Natural killer cell treated with Interleukin-12 subunit alpha and Interleukin-12 subunit beta and Interleukin-15 and Interleukin-18, amount 100 ng/mL, for 72 hours (primary cell): ENCODE data around the gene SP140L. TPM values are rescaled to one million over a fixed set of nuclear protein-coding genes. Genes with fewer than 3 reads are reported as not detected.
A peak's percentile ranks its signal among the peaks of the same experiment; 100 is the strongest.
"Not testable (repeated sequence)": the region's sequence is repeated elsewhere in the genome, so short reads cannot be mapped to it uniquely, and the experiment has no call there.

Experiments used
- ATAC-seq, 2 donors: fragments of 150-1000 bp; cut with Tn5 transposase in 1 of 2; sonication (Bioruptor Pico), chemical (Tn5 transposase) in 1 of 2; 2 replicates each; pipeline ENCODE4 v1.10.0; 2021
- DNase-seq: peaks from one replicate; pipeline ENCODE4 v3.0.0; 2022; ENCODE audit warnings: low spot score
- H3K27ac Mint-ChIP-seq, 2 donors: 1 replicate in 1 of 2; 2 replicates in 1 of 2; pipeline ENCODE4 v1.8.0; 2022; ENCODE audit warnings: mixed read lengths in 2 of 2, mild to moderate bottlenecking in 1 of 2, moderate library complexity in 1 of 2
- H3K27me3 Mint-ChIP-seq, 2 donors: 1 replicate in 1 of 2; 2 replicates in 1 of 2; pipeline ENCODE4 v1.8.0; 2022; ENCODE audit warnings: mixed read lengths in 2 of 2
- H3K36me3 Mint-ChIP-seq: one replicate; pipeline ENCODE4 v1.8.0; 2022; ENCODE audit warnings: mixed read lengths
- H3K4me1 Mint-ChIP-seq, 2 donors: 1 replicate in 1 of 2; 2 replicates in 1 of 2; pipeline ENCODE4 v1.8.0; 2022; ENCODE audit warnings: low read depth in 2 of 2, mixed read lengths in 2 of 2, mild to moderate bottlenecking in 1 of 2
- H3K4me3 Mint-ChIP-seq: one replicate; pipeline ENCODE4 v1.8.0; 2022; ENCODE audit warnings: mixed read lengths
- H3K9me3 Mint-ChIP-seq: 2 replicates; pipeline ENCODE4 v1.8.0; 2022; ENCODE audit warnings: mixed read lengths
- total RNA-seq, 2 donors: library from RNA; stranded (reverse); gene quantifications; one replicate each; pipeline ENCODE4 v1.2.3, GENCODE V29; 2022

The SP140L gene
- total RNA-seq, 2 donors from 2014 or later, result 36.8 to 54.0 TPM

DNA sequence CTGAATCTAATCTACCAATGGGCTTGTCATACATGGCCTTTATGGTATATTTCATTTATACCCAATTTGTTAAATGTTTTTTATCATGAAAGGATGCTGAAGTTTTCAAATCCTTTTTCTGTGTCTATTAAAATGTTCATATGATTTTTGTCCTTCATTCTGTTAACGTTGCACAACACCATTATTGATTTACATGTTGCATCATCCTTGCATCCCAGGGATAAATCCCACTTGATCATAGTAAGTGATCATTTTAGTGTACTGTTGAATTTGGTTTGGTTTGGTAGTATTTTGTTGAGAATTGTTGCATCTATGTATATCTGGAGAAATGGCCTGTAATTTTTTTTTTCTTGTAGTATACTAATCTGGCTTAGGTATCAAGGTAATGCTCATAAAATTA lies 98.4 kb downstream of the SP140L start:
- Mint-ChIP-seq H3K9me3 (peaks cover 4% of the 10 kb centered on the region), H3K36me3 (peaks cover 62% of the 10 kb centered on the region), H3K4me1 (peaks cover 67 to 78% of the 10 kb centered on the region in 2 donors), H3K4me3 (peak overlapping the region; percentile 18), H3K27me3 (no peaks in the 10 kb centered on the region), H3K27ac (peak overlapping the region; percentile 7 to 73)
- DNase-seq, result no peak
- no peak for ATAC-seq

DNA sequence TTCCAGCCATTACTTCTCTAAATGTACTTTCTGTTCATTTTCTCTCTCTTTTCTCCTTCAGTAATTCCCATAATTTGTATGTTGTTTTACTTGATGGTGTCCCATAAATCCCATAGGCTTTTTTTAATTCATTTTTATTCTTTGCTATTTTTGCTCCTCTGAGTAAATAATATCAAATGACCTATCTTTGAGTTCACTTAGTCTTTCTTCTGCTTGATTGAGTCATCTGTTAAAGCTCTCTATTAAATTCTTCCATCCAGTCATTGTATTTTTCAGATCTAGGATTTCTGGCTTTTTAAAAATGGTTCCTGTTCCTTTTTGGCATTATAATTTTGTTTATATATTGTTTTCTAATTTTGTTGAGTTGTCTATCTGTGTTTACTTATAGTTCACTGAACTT lies 102.5 kb downstream of the SP140L start:
- DNase-seq (no peak), ATAC-seq (no peak)
- Mint-ChIP-seq H3K27me3 (no peaks in the 10 kb centered on the region), H3K27ac (peak overlapping the region in 1 of 2 donors; percentile 79), H3K4me1 (peaks cover 55 to 73% of the 10 kb centered on the region in 2 donors), H3K4me3 (no peak overlapping the region), H3K9me3 (peaks cover 4% of the 10 kb centered on the region), H3K36me3 (peaks cover 37% of the 10 kb centered on the region)

DNA sequence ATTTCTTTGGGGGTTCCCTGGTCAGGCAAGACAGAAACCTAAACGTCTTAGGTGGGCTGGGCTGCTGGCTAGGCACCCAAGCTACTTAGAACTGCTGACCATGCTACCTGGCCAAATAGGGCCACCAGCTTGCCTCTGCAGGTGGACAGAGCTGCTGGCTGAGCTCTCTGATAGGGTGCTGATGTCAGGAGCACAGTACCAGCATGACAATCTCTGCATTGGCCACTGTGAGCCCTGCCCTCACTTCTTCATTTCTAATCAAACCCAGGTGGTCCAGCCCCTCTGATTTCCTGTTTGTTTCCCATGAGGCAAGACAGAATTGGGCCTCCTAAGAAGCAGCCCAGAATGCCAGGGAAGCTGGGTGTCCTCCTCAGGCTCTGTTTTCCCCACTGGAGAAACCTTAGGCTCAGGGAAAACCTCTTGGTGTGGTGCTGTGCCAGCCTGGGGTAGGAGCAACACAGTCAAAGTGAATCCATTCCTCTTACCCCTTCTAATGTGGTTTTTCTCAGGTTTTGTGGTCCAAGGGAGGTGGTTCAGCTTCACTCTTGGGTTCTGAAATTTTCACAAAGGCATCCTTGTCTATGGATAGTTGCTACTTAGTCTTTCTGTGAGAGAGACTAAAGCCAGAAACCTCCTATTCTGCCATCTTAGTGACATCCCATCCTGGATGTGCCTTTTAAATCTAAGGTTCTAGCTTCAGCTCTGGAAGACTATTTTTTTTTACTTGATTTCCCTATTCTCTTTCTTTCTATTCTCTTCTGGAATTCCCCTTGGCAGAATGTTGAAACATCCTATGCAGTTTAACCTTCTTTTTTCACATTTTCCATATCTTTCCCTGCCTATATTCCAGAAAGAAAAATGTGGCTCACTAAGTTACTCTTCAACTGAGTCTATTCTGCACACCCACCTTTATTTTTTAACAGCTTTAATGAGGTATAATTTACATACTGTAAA lies 104.2 kb downstream of the SP140L start:
- Mint-ChIP-seq H3K27me3 (no peaks in the 10 kb centered on the region), H3K4me3 (peak overlapping the region; percentile 33), H3K4me1 (peaks cover 55 to 69% of the 10 kb centered on the region in 2 donors), H3K36me3 (peaks cover 32% of the 10 kb centered on the region), H3K27ac (peak overlapping the region; percentile 17 to 79), H3K9me3 (peaks cover 4% of the 10 kb centered on the region)
- DNase-seq (no peak), ATAC-seq (peak; percentile 38 to 55)

DNA sequence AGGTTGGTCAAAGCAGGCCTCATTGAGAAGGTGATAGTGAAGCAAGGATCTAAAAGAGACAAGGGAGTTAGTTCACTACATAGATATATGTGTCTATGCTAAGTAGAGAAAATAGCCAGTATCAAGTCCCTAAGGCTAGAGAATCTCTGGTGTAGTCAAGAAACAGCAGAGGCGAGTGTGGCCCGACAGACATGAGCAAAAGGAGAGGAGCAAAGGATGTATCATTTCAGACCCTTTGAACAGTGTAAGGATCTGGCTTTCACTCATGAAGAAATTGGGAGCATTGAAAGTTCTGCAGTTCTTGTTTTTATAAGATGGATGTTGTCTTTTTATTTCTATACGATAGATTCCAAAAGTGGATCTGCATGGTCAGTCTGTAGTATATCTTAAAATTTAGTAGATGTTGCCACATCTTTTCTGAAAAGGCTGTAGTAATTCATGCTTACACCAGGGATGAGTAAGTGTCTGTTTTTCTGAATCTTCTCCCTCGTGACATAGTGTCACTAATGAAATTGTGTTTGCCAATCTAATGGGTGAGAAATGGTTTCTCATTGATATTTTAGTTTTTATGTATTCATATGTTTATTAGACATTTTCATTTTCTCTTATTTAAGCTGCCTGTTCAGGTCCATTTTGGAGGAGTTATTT lies 107.8 kb downstream of the SP140L start:
- DNase-seq (no peak), ATAC-seq (peak; percentile 79 to 85)
- Mint-ChIP-seq H3K4me1 (peaks cover 53 to 60% of the 10 kb centered on the region in 2 donors), H3K9me3 (peaks cover 4% of the 10 kb centered on the region), H3K27me3 (no peaks in the 10 kb centered on the region), H3K4me3 (peak overlapping the region; percentile 9), H3K27ac (peak overlapping the region; percentile 64 to 86), H3K36me3 (peaks cover 31% of the 10 kb centered on the region)

DNA sequence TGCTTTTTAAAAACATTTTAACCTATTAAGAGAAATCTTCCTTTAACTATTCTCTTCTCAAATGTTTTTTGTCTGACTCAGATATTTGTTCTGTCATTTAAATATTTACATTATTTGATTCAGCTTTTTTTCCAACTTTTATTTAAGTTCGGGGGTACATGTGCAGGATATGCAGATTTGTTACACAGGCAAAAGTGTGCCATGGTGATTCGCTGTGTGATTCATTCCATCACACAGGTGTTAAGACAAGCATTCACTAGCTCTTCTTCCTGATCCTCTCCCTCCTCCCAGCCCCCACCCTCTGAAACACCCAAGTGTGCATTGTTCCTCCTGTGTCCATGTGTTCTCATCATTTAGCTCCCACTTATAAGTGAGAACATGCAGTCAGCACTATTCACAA lies 108.4 kb downstream of the SP140L start:
- no peak for ATAC-seq
- Mint-ChIP-seq H3K9me3 (peaks cover 4% of the 10 kb centered on the region), H3K27ac (peak overlapping the region; percentile 64 to 86), H3K4me3 (no peak overlapping the region), H3K36me3 (peaks cover 27% of the 10 kb centered on the region), H3K4me1 (peaks cover 50 to 57% of the 10 kb centered on the region in 2 donors), H3K27me3 (no peaks in the 10 kb centered on the region)
- no peak for DNase-seq

DNA sequence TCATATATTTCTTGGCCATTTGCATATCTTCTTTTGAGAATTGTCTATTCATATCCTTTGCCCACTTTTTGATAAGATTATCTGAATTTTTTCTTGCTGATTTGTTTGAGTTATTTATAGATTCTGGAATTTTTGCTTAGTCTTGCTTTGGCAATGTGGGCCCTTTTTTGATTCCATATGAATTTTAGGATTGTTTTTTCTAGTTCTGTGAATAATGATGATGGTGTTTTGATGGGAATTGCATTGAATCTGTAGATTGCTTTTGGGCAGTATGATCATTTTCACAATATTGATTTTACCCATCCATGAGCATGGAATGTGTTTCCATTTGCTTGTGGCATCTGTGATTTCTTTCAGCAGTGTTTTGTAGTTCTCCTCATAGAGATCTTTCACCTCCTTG lies 112.1 kb downstream of the SP140L start:
- not testable (repeated sequence) for H3K9me3 Mint-ChIP-seq, DNase-seq, H3K27me3 Mint-ChIP-seq, ATAC-seq
- Mint-ChIP-seq H3K4me1 (peaks cover 50 to 57% of the 10 kb centered on the region in 2 donors), H3K4me3 (peak overlapping the region; percentile 81), H3K27ac (peak overlapping the region; percentile 75 to 97), H3K36me3 (peaks cover 32% of the 10 kb centered on the region)

DNA sequence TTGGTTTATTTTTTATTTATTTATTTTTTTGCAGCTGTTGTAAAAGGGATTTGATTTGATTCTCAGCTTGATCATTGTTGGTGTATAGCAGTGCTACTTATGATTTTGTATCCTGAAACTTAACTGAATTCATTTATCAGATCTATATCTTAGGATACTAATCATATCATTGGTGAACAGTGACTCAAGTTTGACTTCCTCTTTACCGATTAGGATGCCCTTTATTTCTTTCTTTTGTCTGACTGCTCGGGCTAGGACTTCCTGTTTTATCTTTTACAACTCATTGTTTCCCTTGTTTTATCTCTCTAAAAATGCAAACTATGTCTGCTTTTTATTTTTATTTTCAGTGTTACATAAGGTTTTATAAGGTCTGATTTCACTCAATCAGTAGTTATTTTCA lies 112.6 kb downstream of the SP140L start:
- peaks cover 32% of the 10 kb centered on the region for H3K36me3 Mint-ChIP-seq
- peaks cover 4% of the 10 kb centered on the region for H3K9me3 Mint-ChIP-seq
- ATAC-seq, result peak in 1 of 2 donors; percentile 48
- no peaks in the 10 kb centered on the region for H3K27me3 Mint-ChIP-seq
- H3K4me3 Mint-ChIP-seq, result peak overlapping the region; percentile 81
- peak overlapping the region; percentile 75 to 97 for H3K27ac Mint-ChIP-seq
- no peak for DNase-seq
- H3K4me1 Mint-ChIP-seq, result peaks cover 48 to 52% of the 10 kb centered on the region in 2 donors

DNA sequence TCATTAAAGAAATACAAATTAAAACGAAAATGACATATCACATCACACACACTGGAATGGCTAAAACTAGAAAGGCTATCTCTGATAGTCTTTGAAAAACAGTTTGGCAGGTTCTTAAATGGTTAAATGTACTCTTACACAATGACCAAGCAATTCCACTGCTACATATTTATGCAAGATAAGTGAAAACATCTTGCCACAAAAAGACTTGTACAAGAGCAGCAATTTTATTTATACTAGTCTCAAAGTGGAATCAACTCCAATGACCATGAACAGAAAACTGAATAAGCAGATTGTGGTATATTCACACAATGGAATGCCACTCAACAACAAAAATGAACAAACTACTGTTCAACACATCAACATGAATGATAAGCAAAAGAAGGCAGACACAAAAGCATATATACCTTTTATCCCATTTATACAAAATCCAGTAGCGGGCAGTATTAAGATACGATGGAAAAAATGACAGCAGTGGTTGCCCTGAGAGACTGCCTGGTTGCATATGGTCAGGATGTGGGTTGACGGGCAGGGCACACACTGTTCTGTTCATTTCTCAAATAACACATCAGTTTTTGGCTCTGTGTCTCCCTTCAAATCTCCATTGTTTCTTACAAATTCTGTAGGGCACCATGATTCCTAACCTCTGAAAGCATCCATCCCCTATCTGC lies 114.4 kb downstream of the SP140L start:
- Mint-ChIP-seq H3K36me3 (peaks cover 37% of the 10 kb centered on the region), H3K27ac (peak overlapping the region; percentile 75 to 82), H3K27me3 (no peaks in the 10 kb centered on the region), H3K4me3 (peak overlapping the region; percentile 70), H3K4me1 (peaks cover 40 to 48% of the 10 kb centered on the region in 2 donors), H3K9me3 (peaks cover 2% of the 10 kb centered on the region)
- peak; percentile 75 for DNase-seq
- ATAC-seq, result peak; percentile 90 to 91

DNA sequence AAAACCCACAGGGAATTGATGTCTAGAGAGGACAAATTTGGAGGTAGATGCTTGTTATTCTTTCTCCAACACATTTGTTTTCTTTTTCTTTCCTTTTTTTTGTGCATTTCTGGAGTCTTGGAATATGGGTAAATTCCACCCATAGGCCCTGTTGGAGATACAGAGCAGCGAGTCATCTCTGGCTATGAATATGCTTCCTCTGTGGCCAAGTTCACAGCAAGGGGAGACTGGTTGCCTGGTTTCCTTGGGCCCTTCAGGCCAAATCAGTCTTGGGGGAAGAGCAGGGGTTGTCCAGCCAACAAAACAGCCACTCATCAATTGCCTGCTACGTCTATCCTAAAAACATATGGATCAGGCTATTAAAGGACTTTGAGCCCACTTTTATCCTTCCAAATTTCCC lies 116.5 kb downstream of the SP140L start:
- ATAC-seq (peak; percentile 74 to 82), DNase-seq (no peak)
- Mint-ChIP-seq H3K27ac (peak overlapping the region; percentile 75 to 82), H3K36me3 (peaks cover 50% of the 10 kb centered on the region), H3K4me1 (peaks cover 54 to 64% of the 10 kb centered on the region in 2 donors), H3K27me3 (no peaks in the 10 kb centered on the region), H3K9me3 (no peaks in the 10 kb centered on the region), H3K4me3 (peak overlapping the region; percentile 60)

DNA sequence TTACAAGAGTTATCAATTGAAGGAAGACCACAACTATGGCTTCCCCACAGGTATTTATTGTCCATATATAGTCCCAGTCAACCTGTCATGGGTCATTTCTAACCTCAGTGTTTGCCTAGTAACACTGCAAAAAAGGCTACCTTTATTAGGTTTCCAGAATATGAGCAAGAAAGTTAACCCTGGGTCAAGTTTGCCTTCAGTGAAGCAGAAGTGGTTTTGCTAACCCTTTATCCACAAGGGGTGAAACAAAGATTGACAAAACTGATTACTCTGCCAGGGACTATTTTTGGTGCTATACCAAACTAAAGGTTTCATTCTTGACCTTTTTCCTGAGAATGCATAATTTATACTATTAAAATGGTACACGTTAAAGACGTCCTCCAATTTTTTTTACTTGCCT lies 117.8 kb downstream of the SP140L start:
- peak overlapping the region in 1 of 2 donors; percentile 82 for H3K27ac Mint-ChIP-seq
- peaks cover 48% of the 10 kb centered on the region for H3K36me3 Mint-ChIP-seq
- peaks cover 53 to 61% of the 10 kb centered on the region in 2 donors for H3K4me1 Mint-ChIP-seq
- H3K27me3 Mint-ChIP-seq, result no peaks in the 10 kb centered on the region
- H3K9me3 Mint-ChIP-seq, result no peaks in the 10 kb centered on the region
- ATAC-seq (no peak), DNase-seq (no peak)
- H3K4me3 Mint-ChIP-seq, result no peak overlapping the region

DNA sequence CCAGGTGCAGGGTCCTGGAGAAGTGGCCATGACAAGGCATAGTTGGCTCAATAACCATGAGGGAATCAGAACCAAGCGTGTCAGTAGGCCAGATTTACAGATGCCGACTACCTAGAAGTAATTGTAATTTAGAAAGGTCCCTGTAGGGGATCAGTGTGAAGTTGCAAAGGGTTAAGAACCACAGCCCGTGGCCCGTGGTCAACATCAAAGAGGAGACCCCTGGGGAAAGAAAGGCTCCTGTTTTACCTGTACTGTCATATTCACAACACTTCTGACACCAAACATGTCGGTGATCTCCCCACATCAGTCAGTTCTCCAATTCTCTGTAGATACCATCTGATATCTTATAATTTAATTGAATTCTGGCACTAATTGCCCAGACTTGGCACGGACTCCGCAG lies 120.0 kb downstream of the SP140L start:
- ATAC-seq (no peak), DNase-seq (no peak)
- H3K4me1 Mint-ChIP-seq, result peaks cover 47 to 59% of the 10 kb centered on the region in 2 donors
- H3K27ac Mint-ChIP-seq, result peak overlapping the region; percentile 60 to 74
- H3K27me3 Mint-ChIP-seq, result no peaks in the 10 kb centered on the region
- peaks cover 57% of the 10 kb centered on the region for H3K36me3 Mint-ChIP-seq
- no peak overlapping the region for H3K4me3 Mint-ChIP-seq
- H3K9me3 Mint-ChIP-seq, result no peaks in the 10 kb centered on the region

DNA sequence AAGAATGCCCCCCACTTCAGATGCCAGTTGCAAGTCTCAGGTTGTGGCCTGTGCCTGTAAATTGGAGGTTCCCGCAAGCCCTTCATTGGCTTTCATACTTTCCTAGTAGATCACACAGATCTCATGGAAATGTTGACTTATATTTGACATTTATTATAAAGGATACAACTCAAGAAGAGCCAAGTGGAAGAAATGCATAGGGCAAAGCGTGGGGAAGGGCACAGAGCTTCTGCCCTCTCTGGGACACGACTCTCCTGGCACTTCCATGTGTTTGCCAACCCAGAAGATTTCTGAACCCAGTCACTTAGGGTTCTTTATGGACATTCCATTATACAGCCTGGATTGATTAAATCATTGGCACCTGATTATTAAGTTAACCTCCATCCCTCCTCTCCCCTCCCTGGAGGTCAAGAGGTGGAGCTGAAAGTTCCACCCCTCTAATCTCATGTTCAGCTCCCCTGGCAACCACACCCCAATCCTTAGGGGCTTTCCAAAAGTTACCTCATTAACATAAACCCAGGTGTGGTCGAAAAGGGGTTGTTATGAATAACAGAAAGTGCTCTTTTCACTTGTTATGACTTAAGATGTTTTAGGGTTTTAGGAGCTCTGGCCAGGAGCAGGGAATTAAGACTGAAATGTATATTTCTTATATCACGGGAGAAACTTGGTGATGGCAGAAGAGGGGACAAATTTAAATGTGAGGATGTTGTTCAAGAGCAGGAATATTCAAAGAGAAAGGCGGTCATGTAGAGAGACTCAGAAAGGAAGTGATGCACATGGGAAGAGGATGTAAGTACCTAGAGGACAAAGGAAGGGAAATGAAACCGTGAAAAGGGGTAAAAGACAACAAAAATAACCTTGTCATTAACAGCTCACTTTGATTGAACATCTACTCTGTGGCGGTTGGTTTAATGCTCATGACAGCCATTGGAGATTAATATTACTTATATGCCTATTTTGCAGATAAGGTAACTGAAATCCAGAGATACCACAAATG lies 120.8 kb downstream of the SP140L start:
- peak overlapping the region; percentile 60 to 74 for H3K27ac Mint-ChIP-seq
- no peaks in the 10 kb centered on the region for H3K27me3 Mint-ChIP-seq
- no peak for DNase-seq
- peak; percentile 48 to 69 for ATAC-seq
- peak overlapping the region; percentile 68 for H3K4me3 Mint-ChIP-seq
- H3K36me3 Mint-ChIP-seq, result peaks cover 58% of the 10 kb centered on the region
- no peaks in the 10 kb centered on the region for H3K9me3 Mint-ChIP-seq
- H3K4me1 Mint-ChIP-seq, result peaks cover 45 to 56% of the 10 kb centered on the region in 2 donors
